Endothelial cell of hepatic sinusoid (primary cell): ENCODE data around the gene ABLIM3.

Experiments used
- in situ Hi-C: cut with HindIII; loops from 2 replicates; pipeline ENCODE4 v1.10.0; 2017; ENCODE audit warnings: low sequenced_read_pairs

ABLIM3 gene

DNA sequence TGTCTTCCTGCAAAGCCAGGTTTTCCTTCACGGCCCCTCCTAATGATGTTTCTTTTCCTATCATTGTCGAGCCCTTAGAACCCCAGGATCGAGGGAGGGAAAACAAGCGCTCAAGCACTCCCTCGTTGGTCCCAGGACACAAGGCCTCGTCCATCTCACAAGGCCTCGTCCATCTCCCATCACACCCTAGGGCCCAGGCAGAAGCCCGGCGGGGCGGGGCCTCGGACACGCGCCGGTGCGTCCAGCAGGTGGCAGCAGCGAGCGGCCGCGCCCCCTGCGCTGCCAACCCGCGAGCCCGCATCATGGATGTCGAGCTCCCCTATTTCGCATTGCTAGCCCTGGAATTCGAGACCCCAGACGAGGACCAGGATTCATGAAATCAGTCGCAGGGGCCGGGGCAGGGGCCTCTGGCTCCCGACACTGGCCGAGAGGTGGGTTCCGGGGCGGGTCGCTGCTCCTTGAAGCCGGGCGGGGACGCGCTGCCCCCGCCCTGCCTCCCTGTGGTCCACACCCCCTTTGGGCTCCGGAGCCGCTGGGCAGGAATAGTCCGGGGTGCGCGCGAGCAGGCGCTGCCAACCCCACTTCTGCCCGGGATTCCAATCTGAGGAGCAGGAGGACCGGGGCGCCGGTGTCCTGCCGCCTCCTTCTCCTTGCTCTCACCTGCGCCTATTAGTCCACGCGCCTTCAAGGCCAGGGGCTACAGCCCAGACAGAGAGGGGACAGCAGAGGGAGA is at the start of gene ABLIM3:
ABLIM3 (plus strand) TSS at position 270 of the 733 bp plus-strand sequence. CDS start 603 bp downstream, outside the sequence.
- in situ Hi-C loops, result no loop called here

- in situ Hi-C loops, result loop anchor here (25.0 kb wide), 1 partner anchor 906 kb away; no protein-coding TSS in a partner anchor
Measured at GRCh38 chr5:149093625-149094024, 47.7 kb upstream of the ABLIM3 start.

DNA sequence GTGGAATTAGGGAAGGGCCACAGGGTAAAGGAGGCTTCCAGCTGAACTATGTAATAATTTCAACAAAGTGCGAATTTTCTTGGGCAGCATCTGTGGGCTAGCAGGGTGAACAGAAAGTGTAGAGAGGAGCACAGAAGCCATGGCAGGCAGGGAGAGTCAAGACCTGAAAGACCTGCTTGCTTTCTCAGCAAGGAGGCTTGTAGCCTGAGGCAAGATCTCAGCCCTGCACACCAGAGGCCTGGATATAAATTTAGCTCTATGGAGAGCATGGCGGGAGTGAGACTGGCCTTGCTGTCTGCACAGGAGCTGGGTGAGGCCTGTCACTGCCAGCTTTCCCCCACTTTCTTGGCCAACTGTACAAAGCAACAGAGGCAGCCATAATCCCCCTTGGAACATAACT is 46.3 kb upstream of the ABLIM3 start:
- in situ Hi-C loops, result loop anchor here (25.0 kb wide), 1 partner anchor 908 kb away; no protein-coding TSS in a partner anchor

DNA sequence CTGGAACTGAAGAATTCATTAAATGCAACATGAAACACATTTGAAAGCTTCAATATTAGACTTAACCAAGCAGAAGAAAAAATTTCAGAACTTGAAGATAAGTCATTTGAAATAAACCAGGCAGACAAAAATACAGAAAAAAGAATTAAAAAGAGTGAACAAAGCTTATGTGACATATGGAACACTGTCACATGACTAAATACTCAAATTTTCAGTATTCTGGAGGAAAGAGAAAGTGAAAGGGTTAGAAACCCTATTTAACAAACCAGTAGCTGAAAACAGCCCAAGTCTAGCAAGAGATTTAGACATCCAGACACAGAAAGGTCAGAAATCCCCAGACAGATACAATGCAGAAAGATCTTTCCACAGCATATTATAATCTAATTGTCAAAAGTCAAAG is 41.4 kb upstream of the ABLIM3 start:
- in situ Hi-C loops, result loop anchor here (25.0 kb wide), 2 partner anchors 663 to 913 kb away; no protein-coding TSS in a partner anchor

- in situ Hi-C loops, result loop anchor here (25.0 kb wide), 1 partner anchor 663 kb away; no protein-coding TSS in a partner anchor
Measured at GRCh38 chr5:149100331-149100730, 41.0 kb upstream of the ABLIM3 start.

- in situ Hi-C loops, result loop anchor here (25.0 kb wide), 1 partner anchor 671 kb away; no protein-coding TSS in a partner anchor
Measured at GRCh38 chr5:149108651-149109280, 32.5 kb upstream of the ABLIM3 start.

- in situ Hi-C loops, result loop anchor here (5.0 to 25.0 kb wide), 3 partner anchors 103 to 673 kb away; no protein-coding TSS in a partner anchor
Measured at GRCh38 chr5:149110406-149110805, 30.9 kb upstream of the ABLIM3 start.

DNA sequence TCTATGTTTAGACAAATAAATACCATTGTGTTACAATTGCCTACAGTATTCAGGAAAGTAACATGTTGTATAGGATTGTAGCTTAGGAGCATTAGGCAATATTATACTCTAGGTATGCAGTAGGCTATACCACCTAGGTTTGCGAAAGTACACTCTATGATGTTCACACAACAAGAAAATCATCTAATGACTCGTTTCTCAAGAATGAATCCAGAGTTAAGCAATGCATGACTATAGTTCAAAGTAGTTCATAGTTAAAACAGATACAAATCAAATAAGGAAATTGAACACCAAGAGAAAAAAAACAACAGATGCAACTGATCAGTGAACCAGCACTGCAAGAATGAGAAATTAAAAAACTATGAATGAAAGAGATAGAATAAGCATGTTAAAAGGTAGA is 27.6 kb upstream of the ABLIM3 start:
- in situ Hi-C loops, result loop anchor here (5.0 to 25.0 kb wide), 3 partner anchors 106 to 676 kb away; no protein-coding TSS in a partner anchor

DNA sequence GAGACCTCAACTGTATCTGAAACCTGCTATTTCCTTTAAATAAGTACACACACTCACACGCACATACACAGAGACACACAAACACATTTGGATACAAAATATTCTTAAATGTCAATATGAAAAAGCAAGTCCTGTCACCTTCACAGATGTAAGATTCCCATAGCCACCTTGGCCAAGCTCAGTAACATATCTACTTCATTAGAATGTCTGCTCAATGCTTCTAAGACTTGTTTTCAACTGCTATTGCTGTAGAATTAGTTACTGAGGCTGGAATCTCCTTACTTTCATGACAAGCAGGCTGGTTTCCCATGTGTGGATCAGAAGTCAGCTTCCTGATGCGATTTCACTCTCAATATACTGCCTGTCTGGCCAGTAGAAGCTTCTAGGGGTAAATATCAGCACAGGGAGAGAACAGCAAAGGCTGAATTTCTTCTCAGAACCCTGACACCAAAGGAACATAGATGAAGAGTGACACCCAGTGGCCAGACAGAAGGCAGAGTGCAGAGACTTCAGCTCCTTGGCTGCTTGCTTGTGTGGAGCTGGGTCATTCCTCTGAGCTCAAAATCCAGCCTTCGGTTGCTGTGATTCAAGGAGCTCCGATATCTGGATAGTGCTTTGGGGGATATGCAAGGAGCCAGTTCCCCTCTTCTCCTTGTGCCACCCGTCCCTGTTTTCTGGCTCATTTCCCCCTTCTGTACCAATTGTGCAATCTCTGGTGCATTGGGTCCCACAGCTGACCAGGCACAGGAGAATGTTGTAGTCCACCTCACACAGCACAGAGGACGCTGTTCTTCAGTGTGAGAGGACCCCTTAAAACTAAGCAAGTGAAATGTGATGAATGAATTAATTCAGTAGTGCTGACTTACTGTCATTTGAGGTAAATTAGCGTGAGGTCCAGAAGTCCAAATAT is 26.6 kb upstream of the ABLIM3 start:
- in situ Hi-C loops, result loop anchor here (5.0 to 25.0 kb wide), 3 partner anchors 107 to 677 kb away; no protein-coding TSS in a partner anchor

GRCh38 chr5:149117970-149118369 is 23.3 kb upstream of the ABLIM3 start:
- in situ Hi-C loops, result loop anchor here (25.0 kb wide), 1 partner anchor 681 kb away; no protein-coding TSS in a partner anchor

DNA sequence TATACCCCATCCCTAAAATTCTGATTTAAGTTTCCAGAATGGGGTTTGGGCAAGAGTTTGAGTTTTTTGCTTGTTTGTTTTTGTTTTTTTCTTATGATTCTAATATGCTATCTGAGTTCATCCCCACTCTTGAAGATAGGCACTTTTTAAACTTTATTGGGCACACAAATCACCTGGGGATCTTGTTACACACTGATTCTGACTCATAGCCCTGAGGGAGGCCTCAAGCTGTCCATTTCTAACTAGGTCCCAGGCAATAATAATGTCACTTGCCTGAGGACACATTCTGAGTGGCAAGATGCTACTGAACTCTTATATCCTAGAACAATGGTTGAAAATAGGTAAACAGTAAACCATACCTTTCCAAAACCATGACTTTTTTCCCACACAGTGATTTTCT is 22.8 kb upstream of the ABLIM3 start:
- in situ Hi-C loops, result loop anchor here (25.0 kb wide), 1 partner anchor 681 kb away; no protein-coding TSS in a partner anchor

DNA sequence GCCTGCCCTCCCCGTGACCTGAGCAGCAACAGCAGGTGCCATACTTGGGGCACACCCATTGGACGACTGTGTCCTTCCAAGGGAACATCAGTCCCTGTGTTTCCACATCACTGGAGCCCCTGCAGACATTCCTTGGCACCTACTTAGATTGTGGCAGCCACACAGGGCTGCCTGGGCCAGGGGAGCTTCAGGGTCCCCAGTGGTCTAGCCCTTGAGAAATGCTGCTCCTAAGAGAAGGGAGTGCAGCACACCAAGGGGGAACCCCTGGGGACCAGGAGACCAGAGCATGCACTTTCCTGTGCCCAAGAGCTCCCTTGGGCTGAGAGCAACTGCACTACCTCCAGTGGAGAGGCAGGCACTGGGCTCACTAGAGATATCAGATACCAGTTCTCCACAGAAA is 20.1 kb upstream of the ABLIM3 start:
- in situ Hi-C loops, result loop anchor here (25.0 kb wide), 1 partner anchor 684 kb away; no protein-coding TSS in a partner anchor

- in situ Hi-C loops, result loop anchor here (25.0 kb wide), 1 partner anchor 686 kb away; no protein-coding TSS in a partner anchor
Measured at GRCh38 chr5:149123211-149123610, 18.1 kb upstream of the ABLIM3 start.

DNA sequence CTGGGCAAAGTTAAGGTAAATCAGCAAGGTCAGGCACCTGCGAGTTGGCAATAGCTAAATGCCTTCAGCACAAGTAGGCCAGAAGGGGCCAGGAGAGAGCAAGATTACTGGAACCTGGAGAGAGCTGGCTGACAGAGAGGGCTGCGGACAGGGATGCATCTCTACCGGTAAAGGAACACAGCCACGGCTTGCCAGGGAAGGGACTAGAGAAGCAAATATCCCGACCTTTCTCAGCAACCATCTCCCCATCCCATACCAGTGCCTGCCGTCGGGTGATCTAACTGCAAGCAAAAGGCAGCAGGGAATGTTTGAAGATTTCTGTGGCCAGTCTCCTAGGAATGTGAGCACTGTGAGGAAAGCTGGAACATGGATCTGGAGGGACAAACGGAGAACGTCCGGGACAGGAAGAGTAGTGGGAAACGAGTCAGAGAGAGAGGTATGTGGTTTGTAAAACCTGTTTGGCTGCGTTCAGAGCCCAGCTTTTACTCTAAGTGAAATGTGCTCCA is 15.9 kb upstream of the ABLIM3 start:
- in situ Hi-C loops, result no loop called here

- in situ Hi-C loops, result no loop called here
Measured at GRCh38 chr5:149126906-149127305, 14.4 kb upstream of the ABLIM3 start.

DNA sequence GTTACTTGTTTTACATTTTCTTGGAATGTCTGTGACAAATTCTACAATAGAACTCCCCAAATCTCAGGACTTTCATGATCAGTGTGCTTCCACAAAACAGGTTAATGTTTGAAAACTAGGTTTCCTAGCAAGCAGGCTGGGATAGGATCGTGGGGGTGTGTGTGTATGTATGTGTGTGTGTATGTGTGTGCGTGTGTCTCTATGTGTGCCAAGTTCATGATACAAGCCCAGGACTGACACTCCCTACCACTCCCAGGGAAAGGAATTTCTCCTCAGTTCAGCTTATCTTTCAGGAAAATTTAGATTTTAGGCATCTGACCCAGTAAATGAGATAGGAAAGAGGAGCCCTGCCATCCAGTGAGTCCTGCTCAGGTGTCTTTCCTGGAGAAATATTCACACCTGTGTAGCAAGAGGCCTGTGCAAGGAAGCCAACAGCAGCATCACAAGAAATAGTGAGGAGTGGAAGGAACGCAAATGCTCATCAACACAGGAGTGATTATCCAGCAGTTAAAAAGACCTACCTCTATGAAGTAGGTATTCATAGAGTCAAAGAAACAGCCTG is 13.8 kb upstream of the ABLIM3 start:
- in situ Hi-C loops, result no loop called here

DNA sequence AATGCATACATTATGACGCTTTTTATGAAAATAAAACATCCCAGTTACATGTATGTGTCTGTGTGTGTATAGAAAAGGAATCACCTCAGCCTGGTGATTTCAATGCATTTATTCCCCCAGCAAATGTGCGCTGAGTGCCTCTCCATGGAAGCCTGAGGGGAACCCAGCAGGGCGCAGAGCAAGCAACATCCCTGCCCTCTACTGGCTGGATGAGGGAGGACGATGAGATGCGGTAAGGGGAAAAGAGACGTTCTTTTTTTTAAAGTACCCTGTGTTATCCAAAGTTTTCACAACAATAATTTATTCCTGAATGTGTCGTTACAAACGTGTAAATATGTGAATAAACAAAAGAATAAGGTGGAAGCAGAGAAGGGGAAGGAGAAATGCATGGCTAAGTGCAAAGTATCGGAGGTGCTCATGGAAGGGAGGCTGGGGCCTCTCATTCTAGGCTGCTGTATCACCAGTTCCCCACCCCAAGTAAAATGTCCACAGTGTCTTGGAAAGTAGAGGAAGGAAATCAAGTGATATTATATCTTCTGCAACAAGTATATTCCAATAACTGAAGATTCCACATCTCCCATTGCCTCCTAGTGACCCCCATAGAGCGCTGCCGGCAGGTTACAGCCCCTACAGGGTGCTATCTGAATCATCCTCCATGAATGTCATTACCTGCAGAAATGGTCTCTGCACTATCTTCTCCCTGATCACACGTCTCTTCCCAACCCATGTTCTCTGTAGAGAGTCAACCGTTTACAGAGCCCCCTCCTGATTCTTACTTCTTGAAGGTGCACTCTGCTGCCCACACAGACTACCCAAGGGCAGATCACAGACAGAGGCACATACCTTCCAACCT is 13.0 kb upstream of the ABLIM3 start:
- in situ Hi-C loops, result no loop called here

GRCh38 chr5:149129181-149129580 is 12.1 kb upstream of the ABLIM3 start:
- in situ Hi-C loops, result no loop called here
